PC-9 (cell line): ENCODE results near the gene ATL2. TPM values are rescaled to one million over a fixed set of nuclear protein-coding genes. Genes with fewer than 3 reads are reported as not detected.
"Not testable (repeated sequence)": the region's sequence is repeated elsewhere in the genome, so short reads cannot be mapped to it uniquely, and the experiment has no call there.

ENCODE experiments used
- BruUV-seq: library from RNA; stranded (reverse); fragments of 400-500 nt; replicated peaks from 2 replicates; lab custom pipeline; 2021; lab: Mats Ljungman, UMichigan
- CTCF ChIA-PET: fragments of 300-600 bp; sonication (Branson Sonifier 250); formaldehyde crosslinking; loops from one replicate; lab custom pipeline; 2022; ENCODE audit warnings: antibody characterized with exemption; lab: Charles Lee
- POLR2A ChIA-PET: fragments of 300-600 bp; sonication (Branson Sonifier 250); formaldehyde crosslinking; loops from one replicate; lab custom pipeline; 2022; ENCODE audit warnings: antibody characterized with exemption; ENCODE audit not compliant: unreplicated experiment; lab: Charles Lee
- DNase-seq, 2 experiments: peaks; one replicate each; pipeline versions ENCODE4 v3.0.0 to v3.0.0-alpha.2; 2015 to 2022; ENCODE audit warnings: mixed read lengths in 1 of 2
- H2AFZ ChIP-seq: fragments of 200-600 bp; sonication (generic); 2 replicates; pipeline ENCODE4 v1.8.1; 2017; ENCODE audit warnings: antibody characterized with exemption
- H3F3A ChIP-seq: fragments of 200-600 bp; sonication (generic); 2 replicates; pipeline ENCODE4 v1.8.1; 2017; ENCODE audit warnings: antibody characterized with exemption, mild to moderate bottlenecking, low read depth; ENCODE audit not compliant: insufficient read depth
- H3K27ac ChIP-seq: fragments of 200-600 bp; sonication (generic); 2 replicates; pipeline ENCODE4 v1.6.1; 2016; ENCODE audit warnings: mixed run types
- H3K27me3 ChIP-seq: fragments of 200-600 bp; sonication (generic); 2 replicates; pipeline ENCODE4 v1.6.1; 2016; ENCODE audit warnings: low read depth, mixed run types; ENCODE audit not compliant: insufficient read depth
- H3K36me3 ChIP-seq: fragments of 200-600 bp; sonication (generic); 2 replicates; pipeline ENCODE4 v1.6.1; 2016; ENCODE audit warnings: low read depth, mixed run types
- H3K4me1 ChIP-seq: fragments of 200-600 bp; sonication (generic); replicated peaks from 2 replicates; pipeline ENCODE4 v1.6.1; 2016; ENCODE audit warnings: mixed run types; ENCODE audit not compliant: insufficient read depth
- H3K4me2 ChIP-seq: fragments of 200-600 bp; sonication (generic); 2 replicates; pipeline ENCODE4 v1.6.1; 2017; ENCODE audit warnings: mixed run types
- H3K4me3 ChIP-seq: fragments of 200-600 bp; sonication (generic); 2 replicates; pipeline ENCODE4 v1.6.1; 2016; ENCODE audit warnings: mixed run types
- H3K79me2 ChIP-seq: fragments of 200-600 bp; sonication (generic); 2 replicates; pipeline ENCODE4 v1.6.1; 2017; ENCODE audit warnings: low read depth, mixed run types
- H3K9me2 ChIP-seq: fragments of 200-600 bp; sonication (generic); 2 replicates; pipeline ENCODE4 v1.8.1; 2017; ENCODE audit warnings: mild to moderate bottlenecking; ENCODE audit not compliant: insufficient read depth
- H3K9me3 ChIP-seq: fragments of 200-600 bp; sonication (generic); 2 replicates; pipeline ENCODE4 v1.8.1; 2016; ENCODE audit warnings: low read depth; ENCODE audit not compliant: insufficient read depth
- H4K20me1 ChIP-seq: fragments of 200-600 bp; sonication (generic); 2 replicates; pipeline ENCODE4 v1.8.1; 2017; ENCODE audit not compliant: insufficient read depth
- CTCF ChIP-seq: fragments of 200-600 bp; sonication (generic); conservative IDR thresholded peaks from 2 replicates; pipeline ENCODE4 v1.6.1; 2017; ENCODE audit warnings: mixed run types, antibody characterized with exemption, mild to moderate bottlenecking, moderate library complexity
- EZH2 ChIP-seq: fragments of 200-600 bp; sonication (generic); IDR thresholded peaks from 2 replicates; pipeline ENCODE4 v1.8.0; 2017; ENCODE audit warnings: antibody characterized with exemption, low read depth
- intact Hi-C: fragments of 100-400 bp; cut with micrococcal nuclease; formaldehyde crosslinking; loops from one replicate; pipeline ENCODE4 v1.10.0; 2022; ENCODE audit not compliant: unreplicated experiment
- total RNA-seq: library from RNA; stranded (reverse); gene quantifications from 2 replicates; pipeline ENCODE4 v1.2.3, GENCODE V29; 2021

ATL2 gene
- total RNA-seq, 1 experiment from 2014 or later: 66.4 TPM

- ChIA-PET POLR2A (no interaction called here), CTCF (no interaction called here)
- TF ChIP-seq CTCF (no peak), EZH2 (no peak)
- no peak overlapping the region for H3K27ac ChIP-seq
- no peaks in the 10 kb centered on the region for H3K79me2 ChIP-seq
- H3K27me3 ChIP-seq: no peaks in the 10 kb centered on the region
- BruUV-seq: no TSS peak
- H2AFZ ChIP-seq: no peak overlapping the region
- no peaks in the 10 kb centered on the region for H3K4me1 ChIP-seq
- H3K4me2 ChIP-seq: no peak overlapping the region
- no peaks in the 10 kb centered on the region for H3K36me3 ChIP-seq
- intact Hi-C loops: no loop called here
- H3K9me2 ChIP-seq: no peaks in the 10 kb centered on the region
- no peaks in the 10 kb centered on the region for H3K9me3 ChIP-seq
- no peak for DNase-seq
- H3K4me3 ChIP-seq: no peak overlapping the region
- no peaks in the 10 kb centered on the region for H4K20me1 ChIP-seq
- H3F3A ChIP-seq: peaks cover under 1% of the 10 kb centered on the region; the same call in 1 of the 2 replicates
Measured at GRCh38 chr2:38384338-38384737, 7.3 kb upstream of the ATL2 start.

- H4K20me1 ChIP-seq, H3K4me2 ChIP-seq, H3K9me2 ChIP-seq, BruUV-seq, H3K36me3 ChIP-seq, H2AFZ ChIP-seq, CTCF ChIA-PET, H3K4me1 ChIP-seq, H3F3A ChIP-seq, H3K4me3 ChIP-seq, intact Hi-C loops, H3K79me2 ChIP-seq, H3K27me3 ChIP-seq, DNase-seq, H3K9me3 ChIP-seq, H3K27ac ChIP-seq, POLR2A ChIA-PET: not testable (repeated sequence)
Measured at GRCh38 chr2:38383741-38384140, 6.7 kb upstream of the ATL2 start.

GRCh38 chr2:38381381-38382143 lies 4.5 kb upstream of the ATL2 start:
- CTCF ChIA-PET: interaction anchor here (0.7 kb wide), 1 partner anchor 18 kb away, joined by 3 read pairs; no protein-coding TSS in a partner anchor
- no peak for DNase-seq
- no peaks in the 10 kb centered on the region for H3K27me3 ChIP-seq
- H3K4me1 ChIP-seq: peaks cover 11% of the 10 kb centered on the region
- no peaks in the 10 kb centered on the region for H3K9me3 ChIP-seq
- no peaks in the 10 kb centered on the region for H3K9me2 ChIP-seq
- H2AFZ ChIP-seq: no peak overlapping the region
- H3F3A ChIP-seq: peaks cover 18% of the 10 kb centered on the region; the same call in 1 of the 2 replicates
- no TSS peak for BruUV-seq
- no peaks in the 10 kb centered on the region for H4K20me1 ChIP-seq
- no peak overlapping the region for H3K27ac ChIP-seq
- no peak for TF ChIP-seq CTCF
- TF ChIP-seq EZH2: no peak
- no peak overlapping the region for H3K4me2 ChIP-seq
- peaks cover under 1% of the 10 kb centered on the region for H3K79me2 ChIP-seq
- POLR2A ChIA-PET: no interaction called here
- H3K36me3 ChIP-seq: no peaks in the 10 kb centered on the region
- intact Hi-C loops: no loop called here
- no peak overlapping the region for H3K4me3 ChIP-seq
